HepG2 (cell line): ENCODE measurements around the gene ARL10. TPM values are rescaled to one million over a fixed set of nuclear protein-coding genes. Genes with fewer than 3 reads are reported as not detected.

ENCODE experiments used
- ISL2 ChIP-seq: sonication (generic); formaldehyde crosslinking; IDR thresholded peaks from 2 replicates; pipeline ENCODE4 v1.5.0; 2020; ENCODE audit warnings: missing genetic modification reagents
- JUNB ChIP-seq: sonication (generic); formaldehyde crosslinking; IDR thresholded peaks from 2 replicates; pipeline ENCODE4 v1.8.0; 2022; ENCODE audit warnings: missing genetic modification reagents, mild to moderate bottlenecking, borderline replicate concordance
- KLF6 ChIP-seq: IDR thresholded peaks from 2 replicates; pipeline ENCODE4 v1.8.0; 2016; ENCODE audit warnings: missing biosample characterization, missing genetic modification reagents
- KMT2B ChIP-seq: IDR thresholded peaks from 2 replicates; pipeline ENCODE4 v1.6.1; 2016; ENCODE audit warnings: missing genetic modification reagents, missing compliant biosample characterization
- NFIC ChIP-seq: IDR thresholded peaks from 2 replicates; pipeline ENCODE4 v1.6.1; 2012; ENCODE audit warnings: mild to moderate bottlenecking, low read length, inconsistent platforms
- REL ChIP-seq: sonication (generic); formaldehyde crosslinking; conservative IDR thresholded peaks from 2 replicates; pipeline ENCODE4 v1.8.0; 2022; ENCODE audit warnings: mild to moderate bottlenecking, missing genetic modification reagents, moderate library complexity
- REST ChIP-seq, 2 experiments: IDR thresholded peaks; 2 replicates each; pipeline ENCODE4 v1.6.1; 2011 to 2012; ENCODE audit warnings: low read length in 2 of 2, borderline replicate concordance in 1 of 2, low read depth in 1 of 2, mild to moderate bottlenecking in 1 of 2, moderate library complexity in 1 of 2
- SCMH1 ChIP-seq: sonication (generic); formaldehyde crosslinking; IDR thresholded peaks from 2 replicates; pipeline ENCODE4 v1.9.0; 2021; ENCODE audit warnings: missing genetic modification reagents, mild to moderate bottlenecking, borderline replicate concordance
- SMARCC2 ChIP-seq: fragments of 450-650 bp; IDR thresholded peaks from 2 replicates; pipeline ENCODE4 v1.6.1; 2017; ENCODE audit warnings: antibody characterized with exemption, mild to moderate bottlenecking
- TSC22D2 ChIP-seq: sonication (generic); formaldehyde crosslinking; IDR thresholded peaks from 2 replicates; pipeline ENCODE4 v1.5.1; 2020; ENCODE audit warnings: missing genetic modification reagents, mild to moderate bottlenecking, borderline replicate concordance
- ZMAT3 ChIP-seq: sonication (generic); formaldehyde crosslinking; conservative IDR thresholded peaks from 2 replicates; pipeline ENCODE4 v1.7.0; 2021; ENCODE audit warnings: missing genetic modification reagents
- ZNF282 ChIP-seq: fragments of 450-650 bp; IDR thresholded peaks from 2 replicates; pipeline ENCODE4 v1.6.1; 2018; ENCODE audit not compliant: partially characterized antibody
- ZNF407 ChIP-seq: sonication (generic); formaldehyde crosslinking; IDR thresholded peaks from one replicate; pipeline ENCODE4 v1.5.1; 2020; ENCODE audit warnings: mild to moderate bottlenecking, missing genetic modification reagents; ENCODE audit errors: not compliant biosample characterization
- ZNF570 ChIP-seq: sonication (generic); formaldehyde crosslinking; IDR thresholded peaks from 2 replicates; pipeline ENCODE4 v1.4.0; 2020; ENCODE audit warnings: mild to moderate bottlenecking, missing genetic modification reagents, borderline replicate concordance
- ZNF746 ChIP-seq: sonication (generic); formaldehyde crosslinking; IDR thresholded peaks from 2 replicates; pipeline ENCODE4 v1.8.0; 2022; ENCODE audit warnings: mild to moderate bottlenecking, missing genetic modification reagents
- ZNF878 ChIP-seq: sonication (generic); formaldehyde crosslinking; IDR thresholded peaks from 2 replicates; pipeline ENCODE4 v1.8.1; 2023; ENCODE audit warnings: mild to moderate bottlenecking, missing genetic modification reagents, moderate library complexity
- polyA plus RNA-seq, 8 experiments: library from polyadenylated mRNA; depleted of rRNA in 3 of 8; stranded (reverse) in 7 of 8; unstranded in 1 of 8; fragments of >200 nt; fragmentation: Illumina TruSeq in 4 of 8; extraction: Trizol in 4 of 8; gene quantifications; 2 replicates each; pipeline versions ENCODE4 v1.2.1 to v1.2.3, GENCODE V29; 2011 to 2016; ENCODE audit warnings: low read depth in 4 of 8, missing spikeins in 1 of 8, mixed read lengths in 1 of 8; ENCODE audit not compliant: insufficient read depth in 1 of 8
- total RNA-seq, 5 experiments: library from RNA; depleted of rRNA; stranded (reverse); fragments of >200 nt; fragmentation: Illumina TruSeq; extraction: Trizol; gene quantifications; 2 replicates each; pipeline ENCODE4 v1.2.3, GENCODE V29; 2016; ENCODE audit warnings: low read depth in 1 of 5
- TF ChIP-seq, protein P1 (sequence below): sonication (generic); formaldehyde crosslinking; IDR thresholded peaks from 2 replicates; pipeline ENCODE4 v1.4.0; 2020; ENCODE audit warnings: low read depth, mild to moderate bottlenecking, missing genetic modification reagents

ARL10 gene
- total and polyA plus RNA-seq, 2 of the 13 experiments (the other 11 are each of a cell fraction or from before 2014, with no cell fraction given) = 0.18 to 0.50 TPM

DNA sequence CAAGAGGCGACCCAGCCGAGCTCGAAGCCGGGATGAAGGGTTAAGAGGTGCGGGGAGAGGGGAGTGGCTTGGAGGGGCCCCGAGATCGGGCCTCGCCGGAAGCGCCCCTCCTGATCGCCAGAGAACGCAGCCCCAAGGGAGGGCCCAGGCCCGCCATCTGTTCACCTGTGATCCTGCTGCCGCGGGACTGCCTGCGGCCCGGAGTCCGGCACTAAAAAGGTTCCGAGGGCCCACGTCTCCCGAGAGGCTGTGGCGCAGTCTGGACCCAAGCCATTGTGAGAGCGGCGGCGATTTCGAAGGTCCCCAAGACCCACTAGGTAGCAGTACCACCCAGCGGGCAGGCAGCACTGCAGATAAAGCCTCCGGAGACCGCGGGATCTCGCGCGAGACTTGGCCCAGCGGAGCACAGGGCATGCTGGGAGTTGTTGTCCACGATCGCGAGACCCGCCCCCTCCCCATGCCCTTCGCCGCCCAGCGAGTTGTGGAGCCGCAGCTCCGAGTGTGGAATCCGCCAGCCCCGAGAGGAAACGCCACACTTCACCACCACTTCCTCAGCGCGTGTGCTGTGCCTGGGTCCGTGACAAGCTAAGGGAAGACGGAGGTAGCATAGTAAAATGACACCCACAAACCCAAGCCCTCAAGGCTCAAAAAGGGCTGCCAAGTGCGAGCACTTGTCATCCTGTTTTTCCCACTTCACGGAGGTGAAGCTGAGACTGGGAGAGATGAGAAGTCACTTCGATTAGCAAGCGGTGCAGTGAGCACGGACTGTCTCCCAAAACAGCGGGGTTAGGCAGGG is 3.7 kb upstream of the ARL10 start, which contains the start of gene KIAA1191 (continued):
- TF ChIP-seq ZNF407 (CRISPR knock-in tag) (peak; percentile 94), ZMAT3 (CRISPR knock-in tag) (0 out of 2 replicates have a peak, but pooled peaks have one; percentile 24), ZNF282 (no peak), ZNF570 (no peak), REL (CRISPR knock-in tag) (no peak), KMT2B (CRISPR knock-in tag) (peak; percentile 92), JUNB (CRISPR knock-in tag) (no peak), REST (IDR thresholded peaks at IDR 0.05; ENCODE audit: borderline replicate concordance in 1 of 2, low read depth in 1 of 2, low read length in 2 of 2) (0 out of 4 replicates have a peak, but pooled peaks of 1 of the 2 experiments have one; percentile 18), KLF6 (CRISPR knock-in tag) (peak; percentile 92), ZNF746 (CRISPR knock-in tag) (no peak), SMARCC2 (no peak), NFIC (no peak), ISL2 (CRISPR knock-in tag) (no peak), TSC22D2 (CRISPR knock-in tag) (peak; percentile 69; the same call in 1 of the 2 replicates), SCMH1 (CRISPR knock-in tag) (no peak), ZNF878 (no peak)
- TF ChIP-seq, protein P1, sequence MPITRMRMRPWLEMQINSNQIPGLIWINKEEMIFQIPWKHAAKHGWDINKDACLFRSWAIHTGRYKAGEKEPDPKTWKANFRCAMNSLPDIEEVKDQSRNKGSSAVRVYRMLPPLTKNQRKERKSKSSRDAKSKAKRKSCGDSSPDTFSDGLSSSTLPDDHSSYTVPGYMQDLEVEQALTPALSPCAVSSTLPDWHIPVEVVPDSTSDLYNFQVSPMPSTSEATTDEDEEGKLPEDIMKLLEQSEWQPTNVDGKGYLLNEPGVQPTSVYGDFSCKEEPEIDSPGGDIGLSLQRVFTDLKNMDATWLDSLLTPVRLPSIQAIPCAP = no peak
